Sigmoid colon (tissue), 7 donors: ENCODE data around the gene MXRA8. TPM values are rescaled to one million over a fixed set of nuclear protein-coding genes. Genes with fewer than 3 reads are reported as not detected.

Experiments
- DNase-seq: peaks from one replicate; pipeline ENCODE4 v3.0.0-alpha.2; 2019
- H3K27ac ChIP-seq, 4 donors: fragments of 200-600 bp; sonication (generic); one replicate each; pipeline ENCODE4 v1.5.1; 2016 to 2019; ENCODE audit warnings: mild to moderate bottlenecking in 1 of 4
- H3K27me3 ChIP-seq, 3 donors: fragments of 200-600 bp; sonication (generic); one replicate each; pipeline ENCODE4 v1.5.1; 2019; ENCODE audit warnings: mild to moderate bottlenecking in 1 of 3
- H3K36me3 ChIP-seq, 4 donors: fragments of 200-600 bp; sonication (generic); one replicate each; pipeline ENCODE4 v1.5.1; 2016 to 2019
- H3K4me1 ChIP-seq, 4 donors: fragments of 200-600 bp; sonication (generic); one replicate each; pipeline ENCODE4 v1.5.1; 2017 to 2019
- H3K4me3 ChIP-seq, 4 donors: fragments of 200-600 bp; sonication (generic); one replicate each; pipeline ENCODE4 v1.5.1; 2017 to 2019; ENCODE audit warnings: mild to moderate bottlenecking in 2 of 4, moderate library complexity in 1 of 4
- H3K9me3 ChIP-seq, 4 donors: fragments of 200-600 bp in 3 of 4; sonication (generic) in 3 of 4; one replicate each; pipeline versions ENCODE4 v1.5.1 to v1.6.1; 2013 to 2019
- EP300 ChIP-seq, 4 donors: sonication (generic); formaldehyde crosslinking; IDR thresholded peaks; one replicate each; pipeline ENCODE4 v1.6.1; 2017; ENCODE audit warnings: antibody characterized with exemption in 4 of 4
- POLR2A ChIP-seq, 2 donors: fragments of 450-650 bp; IDR thresholded peaks; one replicate each; pipeline ENCODE4 v1.6.1; 2016; ENCODE audit warnings: antibody characterized with exemption in 2 of 2, mild to moderate bottlenecking in 2 of 2, moderate library complexity in 2 of 2
- POLR2AphosphoS5 ChIP-seq, 4 donors: sonication (generic); formaldehyde crosslinking; IDR thresholded peaks; one replicate each; pipeline ENCODE4 v1.6.1; 2017; ENCODE audit warnings: antibody characterized with exemption in 4 of 4
- WGBS, 2 donors: extraction: QIAGEN DNeasy Blood & Tissue Kit; methylation state at CpG; one replicate each; pipeline ENCODE4 v1.1.7; 2013; 5-methylcytosine and 5-hydroxymethylcytosine counted together
- intact Hi-C: fragments of 100-400 bp; cut with DNase I; formaldehyde crosslinking; loops from one replicate; pipeline ENCODE4 v1.15.1; 2023
- polyA plus RNA-seq, 3 donors: library from polyadenylated mRNA; stranded (reverse); fragments of 200-250 nt; gene quantifications; one replicate each; pipeline ENCODE4 v1.2.3, GENCODE V29; 2013
- total RNA-seq, 4 donors: library from RNA; depleted of rRNA; stranded (reverse); fragments of >200 nt; gene quantifications; one replicate each; pipeline ENCODE4 v1.1.0, GENCODE V29; 2016
- TF ChIP-seq, protein P1 (sequence below), 4 experiments: fragments of 450-650 bp in 3 of 4; fragments of 200-600 bp in 1 of 4; IDR thresholded peaks; one replicate each; pipeline ENCODE4 v1.5.1; 2016 to 2019; ENCODE audit warnings: antibody characterized with exemption in 4 of 4, mild to moderate bottlenecking in 3 of 4, moderate library complexity in 2 of 4
- donor health status: healthy with polysubstance abuse.
- donor health status: Bipolar disorder and iron deficiency.
- donor health status: healthy.

Gene MXRA8
- total and polyA plus RNA-seq, 7 donors: 2.8 to 234 (median 78.8) TPM

DNA sequence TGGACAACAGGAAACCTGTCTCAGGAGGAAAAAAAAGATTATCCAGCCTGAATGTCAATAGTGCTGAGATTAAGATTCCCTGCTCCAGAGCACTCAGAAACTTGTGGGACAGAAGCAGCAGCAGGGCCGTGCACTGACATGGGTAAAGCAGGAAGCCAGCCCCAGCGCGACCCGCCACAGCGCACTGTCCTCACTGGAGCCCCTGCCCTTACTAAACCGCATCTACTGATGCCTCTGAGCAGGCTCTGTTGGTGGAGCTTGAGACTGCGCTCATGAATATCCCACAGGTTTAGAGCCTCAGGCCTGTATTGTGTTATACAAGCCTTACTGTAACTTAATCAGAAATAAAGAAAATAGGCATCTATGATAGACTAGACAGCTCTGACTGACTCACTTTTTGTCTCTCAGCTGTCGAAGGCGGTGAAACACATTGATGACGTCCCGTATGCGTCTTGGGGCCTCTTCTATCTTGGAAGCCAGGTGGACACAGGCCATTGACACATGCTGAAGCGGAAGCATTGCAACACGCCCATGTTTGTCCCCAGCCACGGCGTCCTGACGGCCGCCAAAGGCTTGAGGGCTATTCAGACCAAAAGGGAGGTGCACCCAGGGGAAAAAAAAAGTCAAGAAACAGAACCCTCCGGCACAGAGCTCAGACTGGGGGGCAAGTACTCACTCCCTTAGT lies 39.6 kb upstream of the MXRA8 start:
- H3K36me3 ChIP-seq: peaks cover 11 to 77% (median 49%) of the 10 kb centered on the region in 4 donors
- H3K27me3 ChIP-seq: no peaks in the 10 kb centered on the region
- TF ChIP-seq POLR2A (IDR thresholded peaks at IDR 0.05) (no peak), EP300 (IDR thresholded peaks at IDR 0.05) (no peak), POLR2AphosphoS5 (IDR thresholded peaks at IDR 0.05) (no peak)
- TF ChIP-seq, protein P1, sequence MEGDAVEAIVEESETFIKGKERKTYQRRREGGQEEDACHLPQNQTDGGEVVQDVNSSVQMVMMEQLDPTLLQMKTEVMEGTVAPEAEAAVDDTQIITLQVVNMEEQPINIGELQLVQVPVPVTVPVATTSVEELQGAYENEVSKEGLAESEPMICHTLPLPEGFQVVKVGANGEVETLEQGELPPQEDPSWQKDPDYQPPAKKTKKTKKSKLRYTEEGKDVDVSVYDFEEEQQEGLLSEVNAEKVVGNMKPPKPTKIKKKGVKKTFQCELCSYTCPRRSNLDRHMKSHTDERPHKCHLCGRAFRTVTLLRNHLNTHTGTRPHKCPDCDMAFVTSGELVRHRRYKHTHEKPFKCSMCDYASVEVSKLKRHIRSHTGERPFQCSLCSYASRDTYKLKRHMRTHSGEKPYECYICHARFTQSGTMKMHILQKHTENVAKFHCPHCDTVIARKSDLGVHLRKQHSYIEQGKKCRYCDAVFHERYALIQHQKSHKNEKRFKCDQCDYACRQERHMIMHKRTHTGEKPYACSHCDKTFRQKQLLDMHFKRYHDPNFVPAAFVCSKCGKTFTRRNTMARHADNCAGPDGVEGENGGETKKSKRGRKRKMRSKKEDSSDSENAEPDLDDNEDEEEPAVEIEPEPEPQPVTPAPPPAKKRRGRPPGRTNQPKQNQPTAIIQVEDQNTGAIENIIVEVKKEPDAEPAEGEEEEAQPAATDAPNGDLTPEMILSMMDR (IDR thresholded peaks at IDR 0.05): no peak
- H3K27ac ChIP-seq: peak overlapping the region in 3 of 4 donors; percentile 81 to 91 (median 90)
- no peak for DNase-seq
- 46 to 62% methylated on average over 19 of the region's 19 CpGs for WGBS, 2 donors
- peaks cover 0 to 53% (median 27%) of the 10 kb centered on the region in 4 donors for H3K4me1 ChIP-seq
- intact Hi-C loops: no loop called here
- peak overlapping the region; percentile 72 to 94 (median 86) for H3K4me3 ChIP-seq
- H3K9me3 ChIP-seq: no peaks in the 10 kb centered on the region

DNA sequence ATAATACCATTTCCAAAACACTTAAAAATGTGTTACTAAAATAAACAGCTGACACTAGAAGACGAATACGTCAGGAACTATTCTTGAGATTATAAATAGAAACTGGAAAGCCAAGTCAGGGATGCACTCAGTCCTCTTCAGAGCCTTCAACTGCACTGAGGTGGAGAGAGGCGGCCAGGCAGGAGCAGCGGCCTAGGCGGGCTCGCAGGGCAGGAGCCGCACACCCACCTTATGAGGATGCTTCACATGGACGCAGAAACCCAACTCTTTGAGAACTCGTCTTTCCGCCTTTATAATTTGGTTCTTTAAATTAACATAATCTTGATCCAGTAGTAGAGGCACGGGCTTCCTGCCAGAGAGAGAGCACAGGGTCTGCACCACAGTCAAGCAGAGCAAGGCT lies 36.8 kb upstream of the MXRA8 start:
- Histone ChIP-seq H3K27me3 (no peaks in the 10 kb centered on the region), H3K9me3 (no peaks in the 10 kb centered on the region), H3K4me3 (no peak overlapping the region), H3K27ac (peak overlapping the region in 1 of 4 donors; percentile 22), H3K36me3 (peaks cover 31 to 79% (median 57%) of the 10 kb centered on the region in 4 donors), H3K4me1 (peaks cover 0 to 43% (median 21%) of the 10 kb centered on the region in 4 donors)
- intact Hi-C loops: no loop called here
- TF ChIP-seq EP300 (IDR thresholded peaks at IDR 0.05) (no peak), POLR2AphosphoS5 (IDR thresholded peaks at IDR 0.05) (no peak), POLR2A (IDR thresholded peaks at IDR 0.05) (no peak)
- TF ChIP-seq, protein P1 (IDR thresholded peaks at IDR 0.05): no peak
- DNase-seq: no peak
- WGBS, 2 donors: 93 to 94% methylated on average over 11 of the region's 11 CpGs

DNA sequence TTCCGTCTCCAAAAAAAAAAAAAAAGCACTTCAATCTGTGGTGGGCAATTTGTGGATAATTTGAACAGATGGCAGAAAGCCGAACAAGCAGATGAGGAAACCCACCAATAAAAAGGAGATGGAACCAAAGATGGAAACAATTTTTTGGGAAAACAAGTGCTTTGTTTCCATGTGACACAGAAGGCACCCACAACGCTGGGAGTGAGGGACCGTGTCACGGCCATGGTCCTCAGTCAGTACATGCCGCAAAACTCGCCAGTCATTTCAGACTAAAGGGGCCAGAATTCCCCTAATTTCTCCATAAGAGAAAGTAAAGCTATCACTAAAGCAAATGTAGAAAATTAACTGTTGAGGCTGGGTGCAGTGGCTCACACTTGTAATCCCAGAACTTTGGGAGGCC lies 35.8 kb upstream of the MXRA8 start:
- H3K27ac ChIP-seq: no peak overlapping the region
- peaks cover 41 to 89% (median 67%) of the 10 kb centered on the region in 4 donors for H3K36me3 ChIP-seq
- H3K27me3 ChIP-seq: no peaks in the 10 kb centered on the region
- WGBS, 2 donors: 96 to 97% methylated on average over 7 of the region's 7 CpGs
- TF ChIP-seq POLR2A (IDR thresholded peaks at IDR 0.05): no peak
- TF ChIP-seq, protein P1 (IDR thresholded peaks at IDR 0.05): no peak
- no peak for TF ChIP-seq EP300 (IDR thresholded peaks at IDR 0.05)
- TF ChIP-seq POLR2AphosphoS5 (IDR thresholded peaks at IDR 0.05): no peak
- H3K4me3 ChIP-seq: no peak overlapping the region
- intact Hi-C loops: no loop called here
- DNase-seq: no peak
- peaks cover 0 to 36% (median 17%) of the 10 kb centered on the region in 4 donors for H3K4me1 ChIP-seq
- no peaks in the 10 kb centered on the region for H3K9me3 ChIP-seq

DNA sequence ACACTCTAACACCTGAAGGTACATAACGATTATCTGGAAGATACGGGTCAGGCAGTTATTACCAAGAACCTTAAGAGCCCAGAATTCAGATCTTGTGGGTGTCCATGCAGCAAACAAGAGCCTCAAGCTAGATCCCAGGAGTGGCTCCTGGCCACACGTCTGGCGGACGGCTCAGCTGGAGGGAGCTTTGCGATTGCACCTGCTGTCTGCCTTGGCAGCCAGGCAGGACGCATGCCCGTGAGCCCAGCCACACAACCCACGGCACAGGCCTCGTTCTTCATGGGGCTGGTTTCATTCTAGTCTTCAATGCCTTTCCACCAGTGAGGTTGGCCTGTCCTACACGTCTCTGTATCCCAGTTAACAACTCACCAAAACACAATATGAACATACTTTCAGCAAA lies 35.1 kb upstream of the MXRA8 start:
- Histone ChIP-seq H3K4me3 (no peak overlapping the region), H3K27ac (no peak overlapping the region), H3K36me3 (peaks cover 48 to 96% (median 73%) of the 10 kb centered on the region in 4 donors), H3K9me3 (no peaks in the 10 kb centered on the region), H3K27me3 (no peaks in the 10 kb centered on the region), H3K4me1 (peaks cover 0 to 32% (median 16%) of the 10 kb centered on the region in 4 donors)
- no peak for TF ChIP-seq POLR2A (IDR thresholded peaks at IDR 0.05)
- TF ChIP-seq EP300 (IDR thresholded peaks at IDR 0.05): no peak
- TF ChIP-seq, protein P1 (IDR thresholded peaks at IDR 0.05): no peak
- no peak for TF ChIP-seq POLR2AphosphoS5 (IDR thresholded peaks at IDR 0.05)
- 91 to 94% methylated on average over 11 of the region's 11 CpGs for WGBS, 2 donors
- no peak for DNase-seq
- intact Hi-C loops: no loop called here
